CD4-positive, alpha-beta T cell treated with Interleukin-17A for 4 hours (primary cell): ENCODE results near the gene HBQ1.
"Not testable (repeated sequence)": the region's sequence is repeated elsewhere in the genome, so short reads cannot be mapped to it uniquely, and the experiment has no call there.

Experiments
- DNase-seq: peaks from one replicate; pipeline ENCODE4 v3.0.0-alpha.2; 2020; ENCODE audit warnings: mixed read lengths

The HBQ1 gene

GRCh38 chr16:211631-212180, 31.4 kb downstream of the HBQ1 start:
- not testable (repeated sequence) for DNase-seq

- no peak for DNase-seq
These were observed 32.7 kb downstream of the HBQ1 start for GRCh38 chr16:212999-213398.

GRCh38 chr16:220021-220420, 39.8 kb downstream of the HBQ1 start:
- DNase-seq: no peak

GRCh38 chr16:228151-228851, 48.0 kb downstream of the HBQ1 start:
- DNase-seq: no peak

DNA sequence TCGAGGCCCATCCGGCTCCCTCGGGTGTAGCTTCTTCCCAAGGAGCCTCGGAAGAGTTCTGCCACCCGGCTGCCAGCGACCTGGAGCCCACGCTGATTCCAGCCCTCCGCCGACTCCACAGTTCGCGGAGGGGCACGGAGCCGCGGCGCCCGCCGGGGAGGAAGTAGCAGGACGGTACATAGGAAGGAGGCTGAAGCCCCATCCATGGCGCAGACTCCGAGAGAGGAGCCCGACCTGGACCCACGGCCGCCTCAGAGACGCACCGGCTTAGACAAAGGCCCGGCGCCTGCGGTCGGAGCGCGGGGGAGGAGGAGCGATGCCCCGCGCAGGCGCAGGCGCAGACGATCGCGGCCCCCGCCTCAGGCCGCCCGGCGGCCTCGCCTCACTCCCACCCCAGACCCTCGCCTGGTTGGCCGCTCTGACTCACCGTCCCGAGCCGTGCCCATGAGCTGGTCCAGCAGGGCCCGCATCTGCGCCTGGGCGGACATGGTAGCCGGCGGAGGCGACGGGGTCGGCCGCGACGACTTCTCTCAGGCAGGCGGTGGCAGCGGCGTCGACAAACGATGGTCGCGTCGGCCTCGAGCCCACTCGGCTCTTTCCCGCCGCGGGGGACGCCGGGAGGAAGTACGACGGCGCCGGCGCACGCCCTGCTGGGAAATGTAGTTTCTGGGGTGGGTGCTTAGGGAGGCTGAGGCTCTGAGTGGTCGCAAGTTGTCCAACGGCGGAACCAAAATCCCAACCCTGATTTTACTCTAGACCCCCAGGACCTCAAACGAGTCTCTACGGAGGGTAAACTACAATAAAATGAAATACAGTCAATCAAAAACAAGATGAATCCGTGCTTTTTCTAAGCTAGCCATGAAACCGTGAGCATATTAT, 48.8 kb downstream of the HBQ1 start, which contains the start of gene LUC7L:
Gene LUC7L (minus strand): TSS at position 598 of the 879 bp plus-strand sequence. CDS start 110 bp downstream, at position 488.
- peak; percentile 88 for DNase-seq

DNA sequence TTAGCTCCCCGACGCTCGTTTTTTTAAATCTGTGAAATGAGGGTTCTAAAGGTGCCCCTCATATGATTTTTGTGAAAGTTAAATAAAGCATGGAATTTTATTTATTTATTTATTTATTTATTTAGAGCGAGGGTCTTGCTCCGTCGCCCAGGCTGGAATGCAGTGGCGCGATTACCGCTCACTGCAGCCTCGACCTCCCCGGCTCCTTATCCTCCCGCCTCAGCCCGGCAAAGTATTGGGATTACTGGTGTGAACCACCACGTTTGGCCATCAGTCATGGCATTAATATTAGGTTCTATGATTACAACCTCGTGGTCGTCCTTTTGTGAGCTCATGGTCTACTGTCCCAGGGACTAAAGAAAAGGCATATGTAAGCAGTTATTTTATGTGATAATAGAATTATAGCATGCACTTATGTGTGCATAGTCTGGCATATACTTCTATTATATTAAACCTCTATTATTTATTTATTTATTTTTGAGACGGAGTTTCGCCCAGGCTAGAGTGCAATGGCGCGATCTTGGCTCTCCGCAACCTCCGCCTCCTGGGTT, 49.5 kb downstream of the HBQ1 start:
- no peak for DNase-seq

DNA sequence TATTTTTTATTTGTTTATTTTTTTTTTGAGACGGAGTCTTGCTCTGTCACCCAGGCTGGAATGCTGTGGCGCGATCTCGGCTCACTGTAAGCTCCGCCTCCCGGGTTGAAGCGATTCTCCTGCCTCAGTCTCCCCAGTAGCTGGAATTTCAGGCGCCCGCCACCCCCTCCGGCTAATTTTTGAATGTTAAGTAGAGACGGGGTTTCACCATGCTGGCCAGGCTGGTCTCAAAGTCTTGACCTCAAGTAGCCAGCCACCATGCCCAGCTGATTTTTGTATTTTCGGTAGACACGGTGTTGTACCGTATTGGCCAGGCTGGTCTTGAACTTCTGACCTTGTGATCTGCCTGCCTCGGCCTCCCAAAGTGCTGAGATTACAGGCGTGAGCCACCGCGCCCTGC, 50.1 kb downstream of the HBQ1 start:
- not testable (repeated sequence) for DNase-seq
